NCI-H748 treated with DMSO at 0.1 percent for 48 hours (cell line): ENCODE data around the gene CYBA.
"Not testable (repeated sequence)": the region's sequence is repeated elsewhere in the genome, so short reads cannot be mapped to it uniquely, and the experiment has no call there.

Source experiments
- DNase-seq: peaks from one replicate; lab custom pipeline; 2025; lab: John Stamatoyannopoulos, UW

The CYBA gene

GRCh38 chr16:88613911-88614817 lies 36.7 kb downstream of the CYBA start:
- no peak for DNase-seq

DNA sequence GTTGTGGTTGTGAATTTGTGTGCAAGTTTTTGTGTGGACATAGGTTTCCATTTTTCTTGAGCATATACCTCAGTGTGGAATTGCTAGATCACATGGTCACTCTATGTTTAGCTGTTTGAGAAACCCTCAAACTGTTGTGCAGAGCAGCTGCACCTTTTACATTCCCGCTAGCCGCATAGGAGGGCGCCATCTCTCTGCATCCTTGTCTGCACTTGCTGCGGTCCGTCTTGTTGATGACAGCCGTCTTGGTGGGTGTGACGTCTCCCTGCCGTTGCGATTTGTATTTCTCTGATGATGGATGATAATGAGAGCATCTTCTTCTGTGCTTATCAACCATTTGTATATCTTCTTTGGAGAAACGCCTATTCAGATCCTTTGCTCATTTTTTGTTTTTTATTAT lies 37.6 kb downstream of the CYBA start:
- no peak for DNase-seq

DNA sequence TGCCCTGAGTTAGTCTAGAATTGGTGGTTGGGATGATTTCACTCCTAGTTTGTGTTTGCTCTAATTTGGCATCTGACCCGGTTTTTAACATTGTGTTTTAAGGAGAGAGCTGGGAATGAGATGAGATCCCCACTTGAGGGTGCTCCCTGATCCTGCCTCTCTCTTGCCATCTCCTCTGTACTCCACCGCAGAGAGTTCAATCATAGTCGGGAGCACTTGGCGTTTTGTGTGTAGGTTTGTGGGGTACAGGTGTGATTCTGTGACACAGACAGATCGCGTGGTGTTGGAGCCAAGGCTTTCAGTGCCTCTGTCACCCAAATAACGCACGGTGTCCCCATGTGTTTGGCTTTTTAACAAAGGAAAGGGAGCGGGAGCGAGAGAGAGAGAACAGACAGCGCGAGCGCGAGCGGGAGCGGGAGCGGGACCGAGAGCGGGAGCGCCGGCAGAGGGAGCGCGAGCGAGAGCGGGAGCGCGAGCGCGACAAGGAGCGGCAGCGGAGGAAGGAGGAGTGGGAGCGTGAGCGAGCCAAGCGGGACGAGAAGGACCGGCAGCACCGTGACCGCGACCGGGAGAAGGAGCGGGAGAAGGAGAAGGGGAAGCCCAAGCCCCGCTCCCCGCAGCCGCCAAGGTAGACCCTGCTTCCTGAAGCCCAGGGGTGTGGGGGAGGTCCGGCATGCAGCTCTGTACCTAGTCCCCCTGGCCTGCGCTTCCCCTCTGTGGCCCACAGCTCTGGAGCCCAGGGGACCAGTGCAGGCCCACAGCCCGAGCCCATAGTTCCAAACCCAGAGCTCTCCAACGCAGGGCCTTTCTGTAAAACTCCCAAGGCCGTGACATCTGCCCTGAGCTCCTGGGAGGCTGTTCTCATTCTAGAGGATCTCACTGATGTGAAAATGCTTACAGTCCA lies 39.7 kb downstream of the CYBA start:
- no peak for DNase-seq

DNA sequence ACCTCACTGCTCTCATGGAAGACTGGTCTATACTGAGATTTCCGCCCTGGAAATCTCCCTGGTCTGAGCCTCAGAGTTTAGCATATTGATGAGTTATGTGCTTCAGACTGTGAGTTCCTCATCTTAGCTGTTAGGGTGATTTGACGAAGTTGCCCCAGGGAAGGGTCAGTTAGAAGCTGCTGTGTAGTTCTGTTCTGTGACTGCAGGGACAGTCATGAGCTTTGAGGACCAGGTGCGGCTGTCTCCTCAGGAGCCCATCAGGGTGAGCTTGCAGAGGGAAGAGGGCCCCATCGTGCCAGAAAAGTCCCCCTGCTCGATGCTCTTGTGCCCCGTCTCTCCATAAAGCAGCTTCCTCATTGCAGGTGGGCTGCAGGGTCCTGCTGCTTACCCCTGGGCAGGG lies 40.8 kb downstream of the CYBA start:
- DNase-seq = no peak

DNA sequence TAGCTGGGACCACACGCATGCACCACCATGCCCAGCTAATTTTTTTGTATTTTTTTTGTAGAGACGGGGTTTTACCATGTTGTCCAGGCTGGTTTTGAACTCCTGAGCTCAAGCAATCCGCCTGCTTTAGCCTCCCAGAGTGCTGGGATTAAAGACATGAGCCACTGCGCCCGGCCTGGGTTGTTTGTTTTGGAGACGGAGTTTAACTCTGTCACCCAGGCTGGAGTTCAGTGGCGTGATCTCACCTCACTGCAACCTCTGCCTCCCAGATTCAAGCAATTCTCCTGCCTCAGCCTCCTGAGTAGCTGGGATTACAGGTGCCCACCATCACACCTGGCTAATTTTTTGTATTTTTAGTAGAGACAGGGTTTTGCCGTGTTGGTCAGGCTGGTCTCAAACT lies 41.4 kb downstream of the CYBA start:
- not testable (repeated sequence) for DNase-seq

- no peak for DNase-seq
Measured at GRCh38 chr16:88608076-88608475, 42.8 kb downstream of the CYBA start.

GRCh38 chr16:88606148-88606757 lies 44.6 kb downstream of the CYBA start:
- DNase-seq = no peak

GRCh38 chr16:88605186-88606147 lies 45.4 kb downstream of the CYBA start:
- DNase-seq = no peak

- DNase-seq = no peak
Measured at GRCh38 chr16:88602091-88602490, 48.8 kb downstream of the CYBA start.

DNA sequence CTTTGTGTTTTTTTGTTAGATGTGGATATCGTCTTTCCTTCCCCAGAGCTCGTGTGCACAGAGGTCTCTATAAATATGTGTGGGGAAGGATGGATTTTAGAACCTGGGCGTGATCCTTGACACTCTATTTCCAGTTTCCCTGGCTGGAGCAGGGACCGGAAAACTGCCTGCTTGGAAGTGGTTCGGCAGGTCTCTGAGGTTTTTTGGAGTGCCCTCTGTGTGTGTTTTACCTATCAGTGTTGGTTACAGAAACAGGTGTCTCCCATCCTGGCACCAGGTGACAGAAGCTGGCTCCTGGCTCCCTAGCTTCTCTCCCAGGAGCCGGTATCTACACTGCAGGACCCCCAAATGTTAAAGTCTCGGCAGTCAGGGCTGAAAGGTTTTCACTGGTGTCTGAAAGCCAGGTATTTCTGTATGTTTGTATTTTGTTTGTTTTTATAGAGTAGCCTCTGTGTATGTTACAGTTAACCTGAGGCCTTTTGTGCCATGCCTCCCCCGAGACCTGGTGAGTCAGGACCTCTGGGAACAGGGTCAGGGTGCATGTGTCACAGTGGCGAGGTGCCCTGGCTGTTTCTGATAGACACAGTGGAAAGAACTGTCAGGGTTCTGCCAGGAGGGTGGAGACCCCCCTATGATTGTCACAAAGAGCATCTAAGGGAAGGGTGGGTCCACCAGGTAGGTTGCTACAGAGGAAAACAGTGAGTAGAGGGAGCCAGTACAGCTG lies 49.4 kb downstream of the CYBA start:
- no peak for DNase-seq

GRCh38 chr16:88600539-88600896 lies 50.3 kb downstream of the CYBA start:
- no peak for DNase-seq

DNA sequence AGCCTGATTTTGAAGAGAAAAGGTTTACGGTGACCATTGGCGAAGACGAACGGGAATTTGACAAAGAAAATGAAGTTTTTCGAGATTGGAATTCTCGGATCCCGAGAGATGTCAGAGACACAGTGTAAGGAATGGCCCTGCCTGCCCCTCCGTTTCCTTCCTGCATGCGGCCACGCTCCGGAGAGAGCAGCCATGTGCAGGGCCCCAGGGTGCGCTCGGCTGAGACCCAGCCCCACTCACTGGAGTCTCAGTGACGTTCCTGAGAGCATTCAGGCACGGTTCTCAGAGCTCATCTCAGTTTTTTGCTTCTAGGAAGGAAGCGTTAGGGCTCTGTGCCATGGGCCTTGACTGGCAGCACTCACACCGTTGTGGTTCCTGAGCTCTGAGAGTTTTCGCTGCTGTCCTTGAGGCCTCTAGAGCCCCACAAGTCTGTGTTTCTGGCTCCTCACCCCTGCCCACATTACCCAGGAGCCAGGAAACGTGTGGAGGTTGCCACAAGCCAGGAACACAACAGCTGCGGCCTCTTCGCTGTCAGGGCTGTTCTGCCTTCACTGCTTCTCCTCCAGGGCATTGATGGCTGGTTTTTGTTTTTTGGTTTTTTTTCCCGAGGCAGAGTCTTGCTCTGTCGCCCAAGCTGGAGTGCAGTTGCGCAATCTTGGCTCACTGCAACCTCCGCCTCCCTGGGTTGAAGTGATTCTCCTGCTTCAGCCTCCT lies 50.9 kb downstream of the CYBA start:
- no peak for DNase-seq

- no peak for DNase-seq
Measured at GRCh38 chr16:88599092-88599733, 51.6 kb downstream of the CYBA start.

GRCh38 chr16:88597856-88598491 lies 52.9 kb downstream of the CYBA start:
- no peak for DNase-seq

- no peak for DNase-seq
Measured at GRCh38 chr16:88596483-88596882, 54.4 kb downstream of the CYBA start.

- DNase-seq = no peak
Measured at GRCh38 chr16:88595921-88596320, 54.9 kb downstream of the CYBA start.

DNA sequence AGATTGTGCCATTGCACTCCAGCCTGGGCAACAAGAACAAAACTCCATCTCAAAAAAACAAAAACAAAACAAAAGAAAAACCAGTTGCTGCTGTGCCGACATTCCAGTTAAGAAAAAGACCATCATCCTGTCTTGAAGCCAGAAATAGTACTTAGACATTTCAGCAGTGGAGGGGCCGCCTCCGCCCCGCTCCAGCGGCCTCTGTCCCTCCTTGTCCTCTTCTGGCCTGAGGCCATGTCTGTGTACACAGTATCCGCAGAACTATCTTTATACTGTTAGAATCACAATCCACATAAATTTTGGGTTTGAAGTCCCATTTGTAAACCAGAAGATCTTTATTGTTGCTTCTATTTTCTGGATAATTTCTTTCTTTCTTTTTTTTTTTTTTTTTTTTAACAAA lies 55.8 kb downstream of the CYBA start:
- no peak for DNase-seq

DNA sequence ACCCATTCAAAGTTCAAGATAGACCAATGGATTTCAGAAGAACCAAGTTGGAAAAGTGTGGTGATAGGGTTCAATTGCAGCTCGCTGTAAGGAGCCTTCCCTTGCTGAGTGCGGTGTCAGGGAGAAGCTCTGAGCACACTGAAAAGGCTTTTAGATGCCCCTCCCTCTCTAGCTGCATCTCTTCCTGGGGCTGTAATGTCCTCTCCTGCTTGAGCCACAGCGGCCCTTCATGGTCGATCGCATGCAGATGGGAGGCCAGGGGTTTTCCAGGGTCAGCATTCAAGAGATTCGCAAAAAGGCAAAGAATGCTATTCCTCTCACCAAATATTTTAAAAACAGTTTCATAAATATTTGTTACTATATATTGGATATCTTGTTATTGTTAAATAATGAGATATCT lies 56.9 kb downstream of the CYBA start:
- DNase-seq = no peak

DNA sequence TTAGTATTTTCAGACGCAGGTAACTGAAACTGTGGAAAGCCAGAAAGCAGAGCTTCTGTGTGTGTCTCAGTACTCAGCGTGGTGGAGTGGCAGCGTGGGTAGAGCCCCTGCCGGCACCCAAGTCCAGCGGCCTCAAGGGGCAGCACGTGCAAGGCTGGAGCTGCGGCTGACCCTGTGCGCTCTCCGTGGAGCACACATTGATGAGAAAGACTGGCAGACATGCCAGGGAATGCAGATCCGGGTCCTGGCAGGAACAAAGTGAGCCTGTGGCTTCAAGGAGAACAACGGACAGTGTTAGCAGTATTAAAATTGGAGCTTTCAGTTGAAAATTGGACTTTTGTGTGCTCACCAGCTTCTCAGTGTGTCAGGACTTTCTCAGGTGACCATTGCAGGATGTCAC lies 57.4 kb downstream of the CYBA start:
- no peak for DNase-seq
